ENCODE results near the gene CDC14B.

CDC14B gene

DNA sequence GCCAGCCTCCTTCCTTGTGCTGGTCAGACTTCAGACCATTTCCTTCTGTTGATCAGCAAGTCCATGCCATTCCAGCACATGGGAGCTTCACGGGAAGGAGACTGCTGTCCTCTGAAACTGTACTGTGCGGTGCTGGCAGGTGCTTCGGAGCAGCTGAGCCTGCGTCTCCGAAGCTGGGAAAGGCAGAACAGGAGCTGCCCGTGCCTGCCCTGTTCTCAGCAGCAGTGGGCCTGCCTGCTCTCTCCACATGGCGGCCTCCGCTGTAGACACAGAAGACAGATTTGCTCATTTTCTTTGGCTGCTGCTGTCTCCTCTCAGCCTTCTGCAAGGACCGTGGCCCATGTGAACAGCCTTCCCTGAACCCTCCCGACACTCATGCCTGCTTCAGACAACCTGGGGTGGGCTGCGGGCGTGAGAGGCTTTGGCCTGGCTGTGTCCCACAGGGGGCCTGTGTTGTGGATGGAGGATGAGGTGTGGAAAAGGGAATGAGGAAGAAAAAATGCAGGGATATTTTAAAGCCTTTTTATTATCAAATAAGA, 126.6 kb downstream of the CDC14B start:
- ChIA-PET CTCF (interaction anchor here (1.0 kb wide), 1 partner anchor 44 kb away, joined by 3 read pairs; no protein-coding TSS in a partner anchor), POLR2A (ENCODE audit: low non-redundant PET) (no interaction called here)
- DNase-seq (ENCODE audit: low spot score): no peak
- no peak overlapping the region for H3K27ac ChIP-seq
- TF ChIP-seq, protein P1, sequence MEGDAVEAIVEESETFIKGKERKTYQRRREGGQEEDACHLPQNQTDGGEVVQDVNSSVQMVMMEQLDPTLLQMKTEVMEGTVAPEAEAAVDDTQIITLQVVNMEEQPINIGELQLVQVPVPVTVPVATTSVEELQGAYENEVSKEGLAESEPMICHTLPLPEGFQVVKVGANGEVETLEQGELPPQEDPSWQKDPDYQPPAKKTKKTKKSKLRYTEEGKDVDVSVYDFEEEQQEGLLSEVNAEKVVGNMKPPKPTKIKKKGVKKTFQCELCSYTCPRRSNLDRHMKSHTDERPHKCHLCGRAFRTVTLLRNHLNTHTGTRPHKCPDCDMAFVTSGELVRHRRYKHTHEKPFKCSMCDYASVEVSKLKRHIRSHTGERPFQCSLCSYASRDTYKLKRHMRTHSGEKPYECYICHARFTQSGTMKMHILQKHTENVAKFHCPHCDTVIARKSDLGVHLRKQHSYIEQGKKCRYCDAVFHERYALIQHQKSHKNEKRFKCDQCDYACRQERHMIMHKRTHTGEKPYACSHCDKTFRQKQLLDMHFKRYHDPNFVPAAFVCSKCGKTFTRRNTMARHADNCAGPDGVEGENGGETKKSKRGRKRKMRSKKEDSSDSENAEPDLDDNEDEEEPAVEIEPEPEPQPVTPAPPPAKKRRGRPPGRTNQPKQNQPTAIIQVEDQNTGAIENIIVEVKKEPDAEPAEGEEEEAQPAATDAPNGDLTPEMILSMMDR (conservative IDR thresholded peaks at IDR 0.05; ENCODE audit: low read depth): no peak

DNA sequence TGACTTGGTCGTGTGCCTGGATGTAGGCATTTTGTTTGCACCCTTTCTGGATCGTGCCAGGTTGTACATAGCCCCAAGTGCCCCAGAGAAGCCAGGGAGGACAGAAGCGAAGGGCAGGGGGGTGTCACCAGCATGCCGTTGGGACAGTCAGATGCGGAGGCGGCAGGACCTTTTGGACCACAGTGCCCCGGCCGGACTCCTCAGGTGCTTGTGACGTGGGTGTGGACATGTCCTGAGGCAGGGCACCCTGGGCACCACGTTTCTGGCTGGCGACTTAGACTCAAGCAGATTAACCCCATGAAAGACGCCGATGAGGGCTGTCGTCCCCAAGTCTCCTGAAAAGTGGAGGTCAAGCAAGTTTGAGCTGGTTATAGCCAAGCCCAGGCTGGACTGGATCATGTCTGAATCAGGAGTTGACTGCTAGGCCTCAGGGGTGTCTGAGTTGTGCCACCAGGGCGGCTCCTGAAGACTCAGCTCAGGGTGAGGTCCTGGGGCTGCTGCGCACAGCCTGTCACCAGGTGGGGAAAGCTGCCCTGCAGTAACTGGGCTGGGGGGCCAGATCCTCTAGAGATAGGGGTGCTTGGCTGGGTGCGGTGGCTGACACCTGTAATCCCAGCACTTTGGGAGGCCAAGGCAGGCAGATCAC, 127.6 kb downstream of the CDC14B start:
- ChIA-PET CTCF (interaction anchor here (0.5 to 0.7 kb wide), 2 partner anchors 14 to 24 kb away, joined by 4 to 7 read pairs; no protein-coding TSS in a partner anchor), POLR2A (ENCODE audit: low non-redundant PET) (no interaction called here)
- no peak overlapping the region for H3K27ac ChIP-seq
- no peak for DNase-seq (ENCODE audit: low spot score)
- TF ChIP-seq, protein P1 (conservative IDR thresholded peaks at IDR 0.05; ENCODE audit: low read depth): no peak

DNA sequence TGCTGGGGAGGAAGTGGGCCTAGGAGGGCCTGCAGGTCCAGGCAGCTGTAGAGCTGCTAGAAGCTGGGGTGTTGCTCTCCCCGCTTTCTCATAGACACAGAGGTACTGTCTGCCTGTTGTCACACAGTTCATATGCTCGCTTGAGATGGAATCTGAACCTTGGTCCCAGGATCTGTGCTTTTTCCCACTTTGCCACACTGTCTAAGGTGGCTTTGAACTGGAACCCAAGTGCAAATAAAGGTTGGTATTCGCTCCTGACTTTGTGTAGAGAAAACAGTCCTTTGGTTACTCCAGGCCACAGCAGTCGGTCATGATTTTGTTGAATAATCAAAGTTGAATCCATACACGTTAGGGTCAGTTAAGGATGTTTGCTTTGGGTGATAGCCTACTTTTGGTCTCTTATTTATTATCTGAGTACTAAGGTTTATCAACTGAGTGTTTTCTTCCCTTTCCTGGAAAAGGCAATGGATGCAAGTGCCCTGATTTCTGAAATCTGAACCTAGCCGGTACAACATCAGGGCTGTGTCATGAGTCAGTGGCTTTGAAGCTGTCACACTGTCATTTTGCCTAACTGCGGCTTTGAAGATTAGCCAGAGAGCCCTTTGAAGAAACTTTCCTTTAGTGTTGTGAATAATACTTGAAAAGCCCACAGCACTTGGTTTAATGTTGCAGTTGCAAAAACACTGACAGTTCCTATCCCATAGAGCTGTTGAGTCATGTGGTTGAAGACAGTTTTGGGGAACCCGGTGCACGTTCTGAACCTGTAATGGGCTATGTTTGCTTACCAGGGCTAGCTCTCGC, 128.4 kb downstream of the CDC14B start:
- POLR2A ChIA-PET (ENCODE audit: low non-redundant PET): no interaction called here
- CTCF ChIA-PET: interaction anchor here (0.5 to 0.7 kb wide), 2 partner anchors 13 to 23 kb away, joined by 4 to 7 read pairs; no protein-coding TSS in a partner anchor
- H3K27ac ChIP-seq: no peak overlapping the region
- TF ChIP-seq, protein P1 (conservative IDR thresholded peaks at IDR 0.05; ENCODE audit: low read depth): no peak
- no peak for DNase-seq (ENCODE audit: low spot score)

DNA sequence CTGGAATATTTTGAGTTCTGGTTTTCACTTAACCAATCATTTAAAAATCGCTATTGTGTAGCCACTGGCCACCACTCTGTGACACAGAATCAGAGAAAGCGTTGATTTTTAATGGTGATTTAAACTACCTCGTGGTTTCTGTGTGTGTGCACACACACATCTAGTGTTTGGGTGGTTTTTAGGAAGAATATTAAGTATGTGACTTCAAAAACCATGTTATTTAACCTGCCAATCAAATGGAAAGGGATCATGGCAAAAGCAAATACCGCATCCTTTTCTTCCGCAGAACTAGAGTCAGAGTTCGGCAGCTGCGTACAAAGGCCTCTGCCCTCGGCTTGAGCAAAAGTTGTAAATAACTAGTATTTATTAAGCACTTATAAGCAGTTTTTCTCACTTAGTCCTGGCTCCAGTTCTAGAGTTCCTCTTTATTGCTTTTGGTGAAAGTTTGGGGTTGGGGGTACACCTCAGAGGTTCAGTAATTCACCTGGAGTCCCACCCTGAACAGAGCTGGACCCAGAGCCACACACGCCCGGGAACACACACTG, 129.0 kb downstream of the CDC14B start:
- POLR2A ChIA-PET (ENCODE audit: low non-redundant PET): no interaction called here
- TF ChIP-seq, protein P1 (conservative IDR thresholded peaks at IDR 0.05; ENCODE audit: low read depth): no peak
- no peak overlapping the region for H3K27ac ChIP-seq
- CTCF ChIA-PET: no interaction called here
- DNase-seq (ENCODE audit: low spot score): no peak

DNA sequence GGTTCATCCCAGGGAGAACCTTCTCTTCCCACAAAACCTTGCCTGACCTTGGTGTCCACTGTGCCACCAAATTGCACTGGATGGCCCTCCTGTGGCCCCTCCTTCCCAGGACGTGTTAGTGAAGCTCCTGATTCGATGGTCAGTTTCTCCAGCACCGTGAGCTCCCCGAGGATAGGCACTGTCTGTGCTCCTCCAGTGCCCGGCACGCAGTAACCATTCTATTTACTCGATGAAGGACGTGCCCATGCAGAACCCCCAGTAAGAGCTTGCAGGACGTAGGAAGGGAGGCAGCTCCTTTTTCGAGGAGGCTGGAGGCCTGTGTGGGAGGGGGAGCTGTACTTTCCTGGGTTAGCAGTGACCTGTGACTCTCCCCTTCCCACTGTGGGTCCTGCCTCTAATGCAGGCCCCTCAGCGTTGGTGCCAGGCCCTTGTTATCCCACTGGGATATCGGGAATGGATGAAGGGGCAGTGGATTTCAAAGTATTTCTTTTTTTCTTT, 130.1 kb downstream of the CDC14B start:
- TF ChIP-seq, protein P1 (conservative IDR thresholded peaks at IDR 0.05; ENCODE audit: low read depth): no peak
- ChIA-PET CTCF (no interaction called here), POLR2A (ENCODE audit: low non-redundant PET) (no interaction called here)
- no peak for DNase-seq (ENCODE audit: low spot score)
- no peak overlapping the region for H3K27ac ChIP-seq

DNA sequence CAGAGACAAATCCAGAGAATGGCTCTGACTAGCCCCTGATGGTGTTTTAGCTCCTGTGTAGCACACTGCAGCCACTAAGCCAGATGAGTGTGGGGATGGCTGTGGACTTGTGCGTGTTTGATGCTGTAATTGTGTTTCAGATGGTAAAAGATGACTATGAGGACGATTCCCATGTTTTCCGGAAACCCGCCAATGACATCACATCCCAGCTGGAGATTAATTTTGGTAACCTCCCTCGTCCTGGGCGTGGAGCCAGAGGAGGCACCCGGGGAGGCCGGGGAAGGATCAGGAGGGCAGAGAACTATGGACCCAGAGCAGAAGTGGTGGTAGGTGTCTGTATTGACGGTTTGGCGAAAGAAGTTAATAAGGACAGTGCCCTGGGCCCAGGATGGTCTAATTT, 131.7 kb downstream of the CDC14B start:
- ChIA-PET CTCF (interaction anchor here (0.5 to 0.7 kb wide), 2 partner anchors 32 to 167 kb away, joined by 3 read pairs; no protein-coding TSS in a partner anchor), POLR2A (ENCODE audit: low non-redundant PET) (no interaction called here)
- no peak overlapping the region for H3K27ac ChIP-seq
- DNase-seq (ENCODE audit: low spot score): no peak
- TF ChIP-seq, protein P1 (conservative IDR thresholded peaks at IDR 0.05; ENCODE audit: low read depth): no peak

Measured in RWPE1 (cell line).